MM.1S (cell line): Measurements from ENCODE around the gene HMOX2.

ENCODE experiments used
- EZH2phosphoT487 ChIP-seq: fragments of 300-600 bp; sonication (generic); IDR thresholded peaks from 2 replicates; pipeline ENCODE4 v1.6.1; 2018; ENCODE audit warnings: antibody characterized with exemption, low read length
- TF ChIP-seq, protein P1 (sequence below): fragments of 300-600 bp; sonication (generic); IDR thresholded peaks from 2 replicates; pipeline ENCODE4 v1.5.1; 2016; ENCODE audit warnings: antibody characterized with exemption, low read length, mixed read lengths

DNA sequence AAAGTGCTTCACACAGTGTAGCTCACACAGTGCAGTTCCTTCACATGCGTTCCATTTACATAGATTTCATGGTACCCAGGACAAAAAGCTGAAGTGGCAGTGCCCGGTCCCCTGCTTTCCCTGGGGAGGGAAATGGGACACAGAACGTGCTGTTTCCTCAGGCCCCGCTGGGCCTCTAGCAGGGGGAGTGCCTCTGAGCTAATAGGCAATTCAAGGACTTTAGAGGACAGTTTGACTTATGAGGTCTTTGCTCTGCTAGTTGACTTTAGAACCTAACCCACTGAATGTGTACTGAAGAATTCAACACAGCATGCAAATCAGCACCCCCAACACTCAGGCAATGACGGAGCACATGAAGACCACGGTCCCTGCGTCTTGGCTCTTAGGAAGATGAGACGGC lies 55.6 kb downstream of the HMOX2 start:
- TF ChIP-seq, protein P1, sequence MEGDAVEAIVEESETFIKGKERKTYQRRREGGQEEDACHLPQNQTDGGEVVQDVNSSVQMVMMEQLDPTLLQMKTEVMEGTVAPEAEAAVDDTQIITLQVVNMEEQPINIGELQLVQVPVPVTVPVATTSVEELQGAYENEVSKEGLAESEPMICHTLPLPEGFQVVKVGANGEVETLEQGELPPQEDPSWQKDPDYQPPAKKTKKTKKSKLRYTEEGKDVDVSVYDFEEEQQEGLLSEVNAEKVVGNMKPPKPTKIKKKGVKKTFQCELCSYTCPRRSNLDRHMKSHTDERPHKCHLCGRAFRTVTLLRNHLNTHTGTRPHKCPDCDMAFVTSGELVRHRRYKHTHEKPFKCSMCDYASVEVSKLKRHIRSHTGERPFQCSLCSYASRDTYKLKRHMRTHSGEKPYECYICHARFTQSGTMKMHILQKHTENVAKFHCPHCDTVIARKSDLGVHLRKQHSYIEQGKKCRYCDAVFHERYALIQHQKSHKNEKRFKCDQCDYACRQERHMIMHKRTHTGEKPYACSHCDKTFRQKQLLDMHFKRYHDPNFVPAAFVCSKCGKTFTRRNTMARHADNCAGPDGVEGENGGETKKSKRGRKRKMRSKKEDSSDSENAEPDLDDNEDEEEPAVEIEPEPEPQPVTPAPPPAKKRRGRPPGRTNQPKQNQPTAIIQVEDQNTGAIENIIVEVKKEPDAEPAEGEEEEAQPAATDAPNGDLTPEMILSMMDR: no peak
- TF ChIP-seq EZH2phosphoT487: no peak
